ENCODE measurements around the gene IL21. TPM values are rescaled to one million over a fixed set of nuclear protein-coding genes. Genes with fewer than 3 reads are reported as not detected.

The IL21 gene
- polyA plus RNA-seq, 3 donors: 1.1 TPM; not detected in 2

DNA sequence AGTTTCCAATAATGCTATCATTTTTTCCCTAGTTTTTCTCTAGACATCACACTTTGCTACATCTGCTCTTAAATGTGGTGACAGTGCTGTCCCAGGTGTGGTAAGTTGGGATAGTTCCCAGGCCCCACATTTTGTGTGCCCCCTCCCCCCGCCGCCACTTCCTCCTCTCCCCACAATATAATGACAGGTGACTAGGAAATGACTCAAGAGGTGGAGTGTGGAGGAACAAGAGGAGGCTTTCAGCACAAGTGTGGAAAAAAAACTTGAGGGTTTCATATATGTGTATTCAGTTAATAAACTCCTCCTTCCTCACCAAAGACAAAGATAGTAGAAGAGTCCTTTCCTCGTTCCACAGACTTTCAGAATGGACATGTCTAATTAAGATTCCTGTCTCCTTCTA lies 18.3 kb upstream of the IL21 start:
- WGBS, 3 donors: 55 to 75% (median 66%) methylated on average over 3 of the region's 3 CpGs
- no peak overlapping the region for H3K27ac ChIP-seq (ENCODE audit: low read depth, low read length)

DNA sequence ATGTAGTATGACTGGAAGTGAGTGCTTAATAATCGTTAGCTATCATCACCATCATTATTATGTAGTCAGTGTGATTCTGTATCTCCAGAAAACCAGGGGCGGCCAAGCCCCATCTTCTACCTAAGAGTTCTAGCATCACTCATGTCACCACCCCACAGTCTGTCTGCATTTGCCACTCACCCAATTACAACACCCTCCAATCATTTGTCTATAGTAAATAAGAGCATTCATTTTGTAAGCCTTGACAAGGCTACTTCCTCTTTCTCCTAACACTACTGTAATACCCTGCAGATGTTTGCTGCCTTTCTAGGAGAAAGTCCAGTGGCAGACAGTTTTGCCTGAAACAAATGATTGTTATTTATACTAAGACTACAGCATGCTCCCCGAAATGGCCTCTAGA lies 15.8 kb upstream of the IL21 start:
- WGBS, 3 donors: 65 to 72% (median 67%) methylated on average over 3 of the region's 3 CpGs
- H3K27ac ChIP-seq (ENCODE audit: low read depth, low read length): no peak overlapping the region

DNA sequence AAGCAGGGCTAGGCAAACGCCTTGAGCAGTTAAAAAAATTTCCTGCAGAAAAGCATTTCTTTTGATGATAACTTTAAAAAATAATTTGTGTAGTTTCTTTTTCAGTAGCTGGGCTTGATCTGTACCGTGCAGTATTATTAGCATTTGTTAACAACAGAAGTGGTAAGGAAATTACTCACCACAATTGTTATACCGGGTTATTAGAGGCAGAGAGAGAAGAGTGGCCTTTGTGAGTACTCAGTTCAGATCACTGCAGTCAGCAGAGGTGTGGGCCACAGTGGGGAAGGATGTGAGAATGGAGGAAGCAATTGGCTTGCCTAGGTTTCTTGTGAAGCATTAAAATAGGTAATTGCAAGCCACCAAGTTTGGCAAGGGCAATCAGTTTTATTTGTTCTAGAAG lies 14.3 kb upstream of the IL21 start:
- 46 to 63% (median 54%) methylated on average over 3 of the region's 3 CpGs for WGBS, 3 donors
- H3K27ac ChIP-seq (ENCODE audit: low read depth, low read length): no peak overlapping the region

DNA sequence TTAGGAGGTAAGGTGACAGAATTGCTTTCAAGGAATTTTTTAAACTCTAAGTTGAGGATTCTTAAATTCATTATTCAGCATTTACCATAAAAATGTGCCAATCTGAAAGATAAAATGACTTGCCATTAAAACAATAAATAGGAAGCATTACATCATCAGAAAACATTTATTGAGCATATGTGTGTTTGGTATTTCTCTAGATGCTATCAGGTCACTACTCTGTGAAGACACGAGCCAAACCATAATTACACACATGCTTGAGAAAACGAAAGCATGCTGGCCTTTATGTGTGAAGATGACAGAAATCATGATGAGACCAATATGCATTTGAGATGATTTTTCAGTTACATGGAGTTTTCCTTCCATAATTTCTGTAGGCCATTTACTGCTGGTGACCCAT lies 12.3 kb upstream of the IL21 start:
- no peak overlapping the region for H3K27ac ChIP-seq (ENCODE audit: low read depth, low read length)
- 63 to 64% (median 63%) methylated on average over 2 of the region's 2 CpGs for WGBS, 3 donors

DNA sequence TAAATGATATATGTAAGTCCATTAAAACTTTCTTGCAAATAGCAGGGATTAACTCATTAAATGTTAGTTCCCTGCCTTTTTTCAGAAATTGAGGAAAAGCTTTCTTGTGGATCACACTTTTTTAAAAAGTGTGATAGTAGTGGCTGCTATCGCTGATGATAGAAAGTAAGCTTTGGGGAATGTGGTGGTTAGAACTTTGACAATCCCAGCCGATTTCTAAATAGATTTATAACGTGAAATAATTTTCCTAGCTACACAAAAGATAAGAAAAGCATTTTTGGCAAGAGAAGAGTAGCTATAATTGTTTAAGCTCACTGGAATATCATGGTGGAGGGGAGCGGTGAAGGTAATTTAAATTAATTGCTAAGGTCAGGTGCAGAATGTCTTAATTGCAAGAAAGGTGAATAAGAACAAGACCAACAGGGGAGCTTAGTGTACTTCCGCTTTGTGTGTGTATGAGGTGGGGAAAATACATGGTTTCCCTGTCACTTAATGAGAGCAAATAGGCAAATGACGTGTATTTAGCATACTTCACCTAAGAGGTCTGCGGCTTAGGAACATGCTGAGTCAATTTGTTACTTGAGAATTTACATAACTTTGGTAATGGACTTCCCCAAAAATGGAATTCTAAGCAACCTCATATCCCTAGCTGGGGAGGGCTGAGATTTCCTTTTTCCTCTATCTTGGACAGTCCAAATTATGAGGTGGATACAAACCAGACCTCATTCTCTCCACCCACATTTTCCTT lies 11.7 kb upstream of the IL21 start:
- 53 to 62% (median 58%) methylated on average over 7 of the region's 7 CpGs for WGBS, 3 donors
- H3K27ac ChIP-seq (ENCODE audit: low read depth, low read length): no peak overlapping the region

DNA sequence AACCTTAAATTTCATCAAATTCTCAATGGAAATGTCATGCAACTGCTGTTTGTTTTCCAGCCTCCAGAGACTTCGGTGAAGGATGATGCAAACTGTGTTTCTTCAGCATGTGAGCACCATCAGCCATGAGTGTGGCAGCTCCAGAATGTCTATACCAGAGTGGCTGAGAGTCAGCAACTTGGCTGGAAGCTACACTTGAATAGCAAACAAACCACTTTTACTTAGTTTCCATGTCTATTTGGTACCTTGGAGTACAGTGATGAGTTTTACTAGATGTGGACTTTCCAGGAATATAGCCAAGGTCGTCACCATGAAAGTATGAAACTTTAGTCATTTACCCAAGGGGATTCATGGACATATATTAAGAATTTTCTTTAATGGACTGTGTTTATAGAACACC lies 4.3 kb upstream of the IL21 start:
- H3K27ac ChIP-seq (ENCODE audit: low read depth, low read length): no peak overlapping the region
- 71 to 76% (median 73%) methylated on average over 2 of the region's 2 CpGs for WGBS, 3 donors

DNA sequence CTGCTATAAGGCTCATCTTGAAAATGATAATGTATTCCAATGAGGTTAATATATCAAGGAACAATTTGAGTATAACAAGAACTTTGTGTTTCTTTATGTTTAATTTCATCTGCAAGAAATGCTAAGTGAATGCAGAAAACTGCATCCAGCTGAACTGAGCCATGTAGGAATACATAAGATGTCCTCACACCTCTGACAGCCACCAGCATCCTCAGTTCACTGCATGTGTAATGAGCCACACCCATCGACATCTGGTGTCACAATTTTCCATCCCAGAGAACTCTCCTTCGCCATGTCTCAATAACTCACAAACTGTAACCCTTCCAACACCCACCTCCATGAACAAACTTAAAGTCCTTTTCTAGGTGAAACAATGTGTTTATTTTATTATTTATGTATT lies 3.3 kb upstream of the IL21 start:
- no peak overlapping the region for H3K27ac ChIP-seq (ENCODE audit: low read depth, low read length)
- 51 to 78% (median 75%) methylated on average over 2 of the region's 2 CpGs for WGBS, 3 donors

DNA sequence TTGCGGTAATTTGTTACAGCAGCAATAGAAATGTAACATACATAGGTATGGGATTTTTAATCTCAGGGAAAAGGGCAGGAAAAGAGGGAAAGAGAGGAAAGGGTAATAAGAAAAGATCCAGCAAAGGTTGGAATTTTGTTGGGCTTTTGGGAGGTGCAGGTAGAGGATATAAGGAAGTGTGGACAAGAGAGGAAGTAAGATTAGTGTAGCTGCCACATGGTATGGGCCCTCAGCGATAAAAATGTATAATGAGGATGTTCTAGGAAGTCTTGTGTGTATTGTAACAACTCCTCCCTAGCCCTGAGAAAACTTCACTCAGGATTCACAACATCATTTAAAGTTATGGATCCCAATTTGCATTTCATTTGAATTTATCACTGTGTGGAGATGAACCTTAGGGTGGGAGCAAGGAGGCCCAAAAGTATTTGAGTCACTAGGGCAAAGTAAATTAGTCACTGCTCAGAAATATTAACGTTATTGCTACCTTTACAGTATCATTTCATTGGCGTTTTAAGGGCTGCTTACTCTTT lies 2.8 kb upstream of the IL21 start:
- WGBS, 3 donors: 65 to 87% (median 80%) methylated on average over 4 of the region's 4 CpGs
- no peak overlapping the region for H3K27ac ChIP-seq (ENCODE audit: low read depth, low read length)

DNA sequence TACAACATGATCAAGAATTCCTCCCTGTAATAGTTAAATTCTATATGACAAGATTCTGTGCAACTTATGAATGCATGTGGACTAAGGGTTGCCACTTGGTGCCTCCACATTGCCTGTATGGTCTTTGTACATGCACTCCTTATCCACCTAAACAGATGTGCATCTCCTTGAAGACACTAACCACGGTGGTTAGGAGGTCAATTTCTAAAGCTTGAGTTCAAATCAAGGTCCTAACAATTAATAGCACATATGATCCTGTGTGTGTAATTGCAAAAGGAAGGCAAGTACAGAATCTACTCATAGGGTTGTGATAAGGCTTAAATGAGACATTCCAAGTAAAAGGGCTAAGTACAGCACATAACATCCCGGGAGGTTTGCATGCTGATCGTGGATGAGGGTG lies 1.5 kb upstream of the IL21 start:
- 65 to 80% (median 74%) methylated on average over 3 of the region's 3 CpGs for WGBS, 3 donors

DNA sequence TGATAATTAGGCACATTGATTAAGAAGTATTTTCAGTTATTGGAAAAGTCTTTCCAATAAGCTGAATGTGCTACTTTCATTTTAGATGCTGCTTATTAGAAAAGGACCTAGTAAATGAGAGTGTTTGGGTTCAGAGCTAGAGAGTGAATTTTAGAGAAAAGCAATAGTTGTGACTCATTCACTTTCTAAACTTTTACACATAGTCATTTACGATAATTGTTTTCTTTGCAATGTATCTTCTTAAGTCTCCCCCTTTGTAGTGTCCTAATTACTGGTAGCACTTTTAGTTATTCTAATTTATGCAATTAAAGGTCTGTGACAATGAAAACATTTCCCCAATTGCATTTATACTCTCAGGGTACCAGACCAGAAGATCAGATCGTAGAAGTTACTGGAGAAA lies 1.3 kb downstream of the IL21 start:
- 82 to 99% (median 85%) methylated on average over 2 of the region's 2 CpGs for WGBS, 3 donors
- no peak overlapping the region for H3K27ac ChIP-seq (ENCODE audit: low read depth, low read length)

More for the DNA sequence above, 1.5 kb upstream of the IL21 start:
- no peak overlapping the region for H3K27ac ChIP-seq (ENCODE audit: low read depth, low read length)

DNA sequence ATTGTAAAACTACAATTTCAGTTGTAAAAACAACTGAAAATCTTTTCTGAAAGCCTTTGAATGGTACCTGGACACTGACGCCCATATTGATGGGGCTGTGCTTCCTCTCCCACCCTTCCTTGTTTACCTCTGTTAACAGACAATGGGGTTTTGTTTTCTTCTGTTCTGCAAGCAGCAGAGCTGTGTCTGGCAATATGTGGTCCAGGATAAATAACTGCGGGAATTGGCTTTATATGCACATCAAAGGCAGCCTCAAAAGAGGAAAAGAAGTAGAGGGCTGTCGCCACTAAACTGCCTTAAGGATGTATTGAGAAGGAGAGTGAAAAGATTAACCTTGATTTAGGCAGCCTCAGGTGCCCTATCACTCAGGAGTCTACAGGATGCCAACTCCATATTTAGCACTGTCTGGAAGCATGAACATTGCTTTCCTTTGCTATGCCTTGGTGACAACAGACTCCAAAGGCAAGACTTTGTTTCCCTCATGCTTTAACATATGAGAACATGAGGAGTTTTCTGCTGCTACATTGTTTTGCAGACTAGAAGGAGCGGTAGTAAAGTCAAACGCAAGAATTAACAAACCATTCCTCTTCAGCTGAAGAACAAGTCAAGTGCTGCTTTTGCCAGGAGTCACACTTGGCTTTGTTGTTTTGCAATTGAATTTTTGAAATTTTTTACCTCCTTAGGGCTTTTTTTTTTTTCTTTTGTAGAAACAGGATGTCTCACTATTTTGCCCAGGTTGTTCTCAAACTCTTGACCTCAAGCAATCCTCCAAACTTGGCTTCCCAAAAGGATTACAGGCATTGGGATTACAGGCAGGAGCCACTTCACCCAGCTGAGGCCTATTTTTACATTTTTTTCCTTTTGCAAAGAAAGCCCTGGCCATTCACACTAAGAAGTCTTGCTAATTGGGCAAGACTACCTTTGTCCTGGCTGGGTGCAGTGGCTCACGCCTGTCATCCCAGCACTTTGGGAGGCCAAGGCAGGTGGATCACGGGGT lies 3.0 kb downstream of the IL21 start:
- H3K27ac ChIP-seq (ENCODE audit: low read depth, low read length): no peak overlapping the region
- 63 to 76% (median 72%) methylated on average over 7 of the region's 7 CpGs for WGBS, 3 donors

DNA sequence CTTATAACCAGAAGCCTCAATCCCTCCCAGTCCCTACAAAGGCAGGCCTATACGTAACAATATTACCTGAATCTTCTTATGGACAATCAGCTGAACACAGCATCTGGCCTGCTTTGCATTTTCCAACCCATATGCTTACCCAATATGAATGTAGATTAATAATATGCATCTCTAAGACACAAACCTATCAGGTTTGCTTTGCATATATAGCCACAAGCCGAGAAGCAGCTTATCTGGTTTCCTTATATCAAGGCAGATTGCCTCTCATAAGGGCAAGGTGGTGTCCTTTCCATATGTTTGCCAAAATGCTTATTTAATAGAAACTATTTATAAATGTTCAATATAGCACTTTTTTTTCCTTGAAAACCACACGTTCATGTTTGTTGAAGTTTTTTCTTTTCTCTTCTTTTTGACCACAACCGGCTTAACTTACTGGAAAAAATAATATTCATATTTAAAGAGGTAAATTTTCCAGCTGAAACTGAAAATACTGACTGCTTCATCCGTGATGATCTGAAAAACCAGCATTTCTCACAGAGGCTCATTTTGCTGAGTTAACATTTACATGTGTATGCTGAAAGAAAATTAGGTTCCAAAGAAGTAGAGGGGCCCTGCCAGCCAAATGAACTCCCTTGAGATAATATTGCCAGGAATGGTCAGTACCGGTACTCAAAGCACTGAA lies 3.8 kb downstream of the IL21 start:
- WGBS, 3 donors: 64 to 71% (median 68%) methylated on average over 6 of the region's 6 CpGs
- no peak overlapping the region for H3K27ac ChIP-seq (ENCODE audit: low read depth, low read length)

DNA sequence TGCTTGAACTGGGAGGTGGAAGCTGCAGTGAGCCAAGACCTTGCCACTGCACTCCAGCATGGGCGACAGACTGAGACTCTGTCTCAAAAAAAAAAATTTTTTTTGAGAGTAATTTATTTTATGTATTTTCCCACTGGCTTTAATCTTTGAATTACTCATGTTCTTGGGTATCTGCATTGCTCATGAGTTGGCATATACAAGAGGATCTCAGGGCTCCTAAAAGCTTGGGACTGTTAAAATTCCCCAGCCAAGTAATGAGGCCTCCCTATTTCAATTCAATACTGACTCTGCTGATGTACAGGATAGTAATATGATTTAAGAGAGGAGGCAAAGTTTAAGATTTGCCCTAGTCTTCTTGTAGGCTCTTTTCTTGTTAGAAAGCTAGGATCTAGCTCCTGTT lies 6.2 kb downstream of the IL21 start:
- 89 to 100% (median 96%) methylated on average over 1 of the region's 1 CpG for WGBS, 3 donors
- no peak overlapping the region for H3K27ac ChIP-seq (ENCODE audit: low read depth, low read length)

DNA sequence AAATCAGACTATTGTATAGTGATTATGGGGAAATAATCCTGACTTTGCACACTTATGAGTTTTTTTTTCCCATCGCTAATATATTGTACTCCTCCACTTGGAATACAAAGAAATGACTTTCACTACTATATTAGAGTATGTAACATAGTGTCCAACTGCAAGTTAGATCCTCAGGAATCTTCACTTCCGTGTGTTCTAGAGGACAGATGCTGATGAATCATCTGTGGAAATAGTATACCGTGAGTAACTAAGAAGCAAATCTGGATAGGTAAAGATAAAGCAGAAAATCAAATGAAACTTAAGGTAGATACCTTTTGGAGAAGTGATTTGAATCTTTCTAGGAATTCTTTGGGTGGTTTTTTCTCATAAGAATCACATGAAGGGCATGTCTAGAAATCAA lies 8.3 kb downstream of the IL21 start:
- no peak overlapping the region for H3K27ac ChIP-seq (ENCODE audit: low read depth, low read length)
- WGBS, 3 donors: 66 to 82% (median 79%) methylated on average over 3 of the region's 3 CpGs

DNA sequence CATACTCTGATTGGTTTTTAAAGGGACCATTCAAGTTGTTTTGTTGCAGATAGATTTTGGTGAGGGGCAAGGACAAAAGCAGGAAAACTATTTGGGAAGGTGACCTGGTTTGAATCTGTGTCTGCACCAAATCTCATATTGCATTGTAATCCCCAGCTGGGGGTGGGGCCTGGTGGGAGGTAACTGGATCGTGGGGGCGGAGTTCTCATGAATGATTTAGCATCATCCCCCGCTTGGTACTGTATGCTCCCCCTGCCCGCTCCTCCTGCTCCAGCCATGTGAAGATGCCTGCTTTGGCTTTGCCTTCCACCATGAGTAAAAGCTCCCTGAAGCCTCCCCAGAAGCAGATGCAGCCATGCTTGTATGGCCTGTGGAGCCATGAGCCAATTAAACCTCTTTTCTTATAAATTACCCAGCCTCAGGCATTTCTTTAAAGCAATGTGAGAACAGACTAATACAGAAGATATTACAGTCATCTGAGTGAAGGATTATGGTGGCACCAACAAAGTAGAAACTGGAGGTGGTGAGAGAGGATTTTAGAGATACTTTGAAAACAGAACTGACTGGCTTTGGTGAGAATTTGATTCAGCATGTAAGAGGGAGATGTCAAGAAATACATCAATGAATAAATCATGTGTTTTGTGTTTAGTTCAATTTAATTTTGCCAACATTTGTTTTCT lies 14.4 kb downstream of the IL21 start:
- WGBS, 3 donors: 82 to 88% (median 87%) methylated on average over 4 of the region's 4 CpGs
- no peak overlapping the region for H3K27ac ChIP-seq (ENCODE audit: low read depth, low read length)

DNA sequence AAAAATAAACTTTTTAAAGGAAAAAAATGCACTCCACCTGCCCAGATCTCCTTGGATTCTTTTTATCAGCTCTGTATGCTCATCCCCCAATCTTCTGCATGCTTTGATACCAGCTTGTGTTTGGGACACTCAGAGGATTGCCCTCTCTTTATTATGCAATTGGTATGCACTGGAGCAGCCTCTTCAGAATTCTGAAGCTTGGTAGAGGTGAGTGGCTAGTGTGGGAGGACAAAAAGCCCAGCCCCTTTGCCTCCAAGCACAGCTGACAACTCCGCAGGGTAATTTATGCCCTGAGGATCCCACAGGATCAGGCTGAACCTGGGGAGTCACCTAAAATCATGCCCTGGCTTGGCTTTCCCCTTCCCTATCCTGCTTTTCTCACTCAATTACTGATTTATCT lies 16.7 kb downstream of the IL21 start:
- H3K27ac ChIP-seq (ENCODE audit: low read depth, low read length): no peak overlapping the region
- 74 to 100% (median 86%) methylated on average over 1 of the region's 1 CpG for WGBS, 3 donors

DNA sequence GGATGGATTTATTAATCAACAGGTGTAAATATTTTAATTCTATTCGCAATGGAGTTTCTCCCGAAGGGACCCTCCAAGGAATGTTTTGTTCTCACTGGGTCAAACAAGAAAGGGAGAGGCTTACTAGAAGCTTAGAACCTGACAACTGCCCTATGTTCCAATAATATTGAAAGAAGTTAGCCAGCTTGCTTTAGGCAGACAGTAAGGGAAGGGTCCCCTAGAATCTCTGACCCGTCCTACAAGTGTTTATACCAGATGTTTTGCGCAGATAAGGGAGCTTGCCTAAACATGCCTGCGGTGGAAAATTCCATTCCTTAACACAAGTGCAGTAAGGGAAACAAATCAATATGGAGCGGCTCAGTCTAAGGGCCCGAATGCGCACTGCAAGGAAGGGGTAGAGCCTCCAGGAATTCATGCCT lies 17.7 kb downstream of the IL21 start:
- H3K27ac ChIP-seq (ENCODE audit: low read depth, low read length): no peak overlapping the region
- 44 to 75% (median 71%) methylated on average over 8 of the region's 8 CpGs for WGBS, 3 donors

All from adipose tissue (tissue), 3 donors.